PC-3 (cell line): ENCODE results near the gene EYS. TPM values are rescaled to one million over a fixed set of nuclear protein-coding genes. Genes with fewer than 3 reads are reported as not detected.

Experiments
- ATAC-seq: fragments of 200-7000 bp; cut with Tn5 transposase; 2 replicates; pipeline ENCODE4 v1.9.1; 2020; ENCODE audit warnings: mild to moderate bottlenecking, moderate library complexity
- BruUV-seq: library from RNA; stranded (reverse); fragments of 400-500 nt; replicated peaks from 2 replicates; lab custom pipeline; 2021; lab: Mats Ljungman, UMichigan
- CTCF ChIA-PET: fragments of 300-600 bp; sonication (Branson Sonifier 250); formaldehyde crosslinking; loops from one replicate; lab custom pipeline; 2022; ENCODE audit warnings: antibody characterized with exemption; lab: Charles Lee
- POLR2A ChIA-PET: fragments of 300-600 bp; sonication (Branson Sonifier 250); formaldehyde crosslinking; loops from one replicate; lab custom pipeline; 2022; ENCODE audit warnings: antibody characterized with exemption; ENCODE audit not compliant: unreplicated experiment; lab: Charles Lee
- DNase-seq: peaks from one replicate; pipeline ENCODE4 v3.0.0-alpha.2; 2015
- H2AFZ ChIP-seq: fragments of 300-600 bp; sonication (generic); 2 replicates; pipeline ENCODE4 v1.6.0; 2016; ENCODE audit warnings: antibody characterized with exemption, low read length
- H3F3A ChIP-seq: fragments of 300-600 bp; sonication (generic); one replicate; pipeline ENCODE4 v1.6.0; 2017; ENCODE audit warnings: antibody characterized with exemption, low read length, control low read depth, mild to moderate bottlenecking; ENCODE audit not compliant: unreplicated experiment
- H3K27ac ChIP-seq: fragments of 300-600 bp; sonication (generic); 2 replicates; pipeline ENCODE4 v1.5.1; 2016; ENCODE audit warnings: mild to moderate bottlenecking, low read length
- H3K27me3 ChIP-seq: fragments of 300-600 bp; sonication (generic); 2 replicates; pipeline ENCODE4 v1.6.1; 2016; ENCODE audit warnings: low read length, mixed read lengths
- H3K36me3 ChIP-seq: fragments of 300-600 bp; sonication (generic); 2 replicates; pipeline ENCODE4 v1.6.1; 2016; ENCODE audit warnings: low read depth, mixed run types, low read length, mixed read lengths
- H3K4me1 ChIP-seq: fragments of 300-600 bp; sonication (generic); 2 replicates; pipeline ENCODE4 v1.5.1; 2016; ENCODE audit warnings: low read length; ENCODE audit not compliant: insufficient read depth
- H3K4me2 ChIP-seq: fragments of 300-600 bp; sonication (generic); 2 replicates; pipeline ENCODE4 v1.6.0; 2016; ENCODE audit warnings: low read length
- H3K4me3 ChIP-seq: fragments of 300-600 bp; sonication (generic); 2 replicates; pipeline ENCODE4 v1.5.1; 2016; ENCODE audit warnings: mild to moderate bottlenecking, low read length, mixed read lengths
- H3K79me2 ChIP-seq: fragments of 300-600 bp; sonication (generic); 2 replicates; pipeline ENCODE4 v1.6.1; 2017; ENCODE audit warnings: low read length, mixed read lengths
- H3K9ac ChIP-seq: fragments of 300-600 bp; sonication (generic); 2 replicates; pipeline ENCODE4 v1.6.0; 2016; ENCODE audit warnings: mild to moderate bottlenecking, low read length
- H3K9me2 ChIP-seq: fragments of 300-600 bp; sonication (generic); replicated peaks from 2 replicates; pipeline ENCODE4 v1.6.1; 2016; ENCODE audit warnings: mixed run types, low read length, mixed read lengths
- H3K9me3 ChIP-seq: fragments of 300-600 bp; sonication (generic); 2 replicates; pipeline ENCODE4 v1.6.1; 2016; ENCODE audit warnings: low read length, mixed read lengths
- H4K20me1 ChIP-seq: fragments of 300-600 bp; sonication (generic); 2 replicates; pipeline ENCODE4 v1.6.1; 2016; ENCODE audit warnings: low read length, mixed read lengths
- CTCF ChIP-seq: fragments of 300-600 bp; sonication (generic); conservative IDR thresholded peaks from 2 replicates; pipeline ENCODE4 v1.5.1; 2017; ENCODE audit warnings: antibody characterized with exemption, low read depth, mild to moderate bottlenecking, low read length
- EZH2 ChIP-seq: fragments of 300-600 bp; sonication (generic); IDR thresholded peaks from one replicate; pipeline ENCODE4 v1.6.1; 2017; ENCODE audit warnings: antibody characterized with exemption, mild to moderate bottlenecking, low read length; ENCODE audit not compliant: unreplicated experiment
- EZH2phosphoT487 ChIP-seq: fragments of 300-600 bp; sonication (generic); IDR thresholded peaks from 2 replicates; pipeline ENCODE4 v1.6.1; 2018; ENCODE audit warnings: mild to moderate bottlenecking, antibody characterized with exemption, low read length, borderline replicate concordance
- intact Hi-C: fragments of 100-400 bp; cut with micrococcal nuclease; formaldehyde crosslinking; loops from 2 replicates; pipeline ENCODE4 v1.9.0; 2023
- total RNA-seq: library from RNA; depleted of rRNA; stranded (reverse); fragments of >200 nt; gene quantifications from 2 replicates; pipeline ENCODE4 v1.2.3, GENCODE V29; 2014

The EYS gene
- total RNA-seq, 1 experiment from 2014 or later: 0.07 TPM

GRCh38 chr6:65221153-65221552 lies 485.9 kb downstream of the EYS start:
- H3K9ac ChIP-seq: no peak overlapping the region
- H3K4me2 ChIP-seq: no peak overlapping the region
- no peaks in the 10 kb centered on the region for H3K79me2 ChIP-seq
- H3K4me3 ChIP-seq: no peak overlapping the region
- H4K20me1 ChIP-seq: no peaks in the 10 kb centered on the region
- ATAC-seq (no peak), DNase-seq (no peak)
- no peak overlapping the region for H3K27ac ChIP-seq
- H2AFZ ChIP-seq: no peak overlapping the region
- no TSS peak for BruUV-seq
- TF ChIP-seq CTCF: no peak
- no peak for TF ChIP-seq EZH2
- TF ChIP-seq EZH2phosphoT487: no peak
- CTCF ChIA-PET: no interaction called here
- no peaks in the 10 kb centered on the region for H3K9me2 ChIP-seq
- H3K9me3 ChIP-seq: no peaks in the 10 kb centered on the region
- H3K4me1 ChIP-seq: no peaks in the 10 kb centered on the region
- H3F3A ChIP-seq: no peaks in the 10 kb centered on the region
- intact Hi-C loops: no loop called here
- no peaks in the 10 kb centered on the region for H3K36me3 ChIP-seq
- POLR2A ChIA-PET: no interaction called here
- H3K27me3 ChIP-seq: no peaks in the 10 kb centered on the region

DNA sequence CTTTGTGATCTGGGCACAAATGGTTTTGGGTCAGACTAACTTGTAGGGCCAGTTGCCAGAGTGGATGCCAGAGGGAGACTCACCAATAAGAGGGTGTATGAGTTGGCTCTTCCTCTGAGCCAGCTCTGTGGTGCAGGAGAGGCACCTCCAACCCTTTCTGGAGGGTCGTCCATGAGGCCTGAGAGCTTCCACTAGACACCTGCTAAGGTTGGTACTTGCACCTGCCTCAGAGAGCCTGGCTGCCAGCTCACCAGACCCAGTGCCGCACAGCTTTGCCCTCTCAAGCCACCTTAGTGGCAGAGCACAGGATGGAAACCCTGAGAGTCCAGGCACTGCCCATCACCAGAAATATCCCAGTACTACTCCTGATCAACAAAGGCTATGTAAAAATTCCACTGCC lies 504.3 kb downstream of the EYS start:
- DNase-seq (no peak), ATAC-seq (no peak)
- no peak overlapping the region for H3K27ac ChIP-seq
- POLR2A ChIA-PET: no interaction called here
- no peak overlapping the region for H3K9ac ChIP-seq
- H2AFZ ChIP-seq: no peak overlapping the region
- no peaks in the 10 kb centered on the region for H3F3A ChIP-seq
- H3K4me1 ChIP-seq: no peaks in the 10 kb centered on the region
- no peaks in the 10 kb centered on the region for H3K9me2 ChIP-seq
- no peaks in the 10 kb centered on the region for H3K27me3 ChIP-seq
- H3K4me3 ChIP-seq: no peak overlapping the region
- no peak overlapping the region for H3K4me2 ChIP-seq
- no TSS peak for BruUV-seq
- H4K20me1 ChIP-seq: no peaks in the 10 kb centered on the region
- no peak for TF ChIP-seq EZH2phosphoT487
- TF ChIP-seq CTCF: no peak
- no peak for TF ChIP-seq EZH2
- no peaks in the 10 kb centered on the region for H3K36me3 ChIP-seq
- intact Hi-C loops: no loop called here
- H3K9me3 ChIP-seq: no peaks in the 10 kb centered on the region
- no peaks in the 10 kb centered on the region for H3K79me2 ChIP-seq
- CTCF ChIA-PET: no interaction called here

DNA sequence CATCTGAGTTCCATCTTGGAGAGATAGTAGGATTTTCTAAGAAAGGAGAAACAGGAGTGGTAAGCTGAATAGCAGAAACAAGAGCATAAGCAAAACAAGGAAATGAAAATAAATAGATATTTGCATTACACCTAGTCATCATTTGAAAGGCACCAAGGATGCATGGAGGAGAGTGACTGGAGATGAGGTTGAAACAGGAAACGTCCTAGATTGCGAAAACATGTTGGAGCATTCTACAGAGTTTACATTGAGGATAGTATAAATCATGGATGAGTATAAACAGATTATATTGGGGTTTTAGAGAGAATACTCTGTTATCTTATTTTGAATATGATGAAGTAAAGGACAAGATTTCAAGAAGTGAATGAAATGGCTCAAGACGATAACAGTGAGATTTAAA lies 507.3 kb downstream of the EYS start:
- Histone ChIP-seq H3K79me2 (no peaks in the 10 kb centered on the region), H3K36me3 (no peaks in the 10 kb centered on the region), H3K27ac (no peak overlapping the region), H3K4me3 (no peak overlapping the region), H4K20me1 (no peaks in the 10 kb centered on the region), H3K9ac (no peak overlapping the region), H3K4me1 (no peaks in the 10 kb centered on the region), H3F3A (no peaks in the 10 kb centered on the region), H2AFZ (no peak overlapping the region), H3K27me3 (no peaks in the 10 kb centered on the region), H3K9me3 (no peaks in the 10 kb centered on the region), H3K4me2 (no peak overlapping the region), H3K9me2 (no peaks in the 10 kb centered on the region)
- intact Hi-C loops: no loop called here
- DNase-seq (no peak), ATAC-seq (no peak)
- no TSS peak for BruUV-seq
- ChIA-PET CTCF (no interaction called here), POLR2A (no interaction called here)
- TF ChIP-seq EZH2phosphoT487: no peak
- no peak for TF ChIP-seq EZH2
- TF ChIP-seq CTCF: no peak
